HG02884 (cell line): ENCODE measurements around the gene SYNGR2.
"Not testable (repeated sequence)": the region's sequence is repeated elsewhere in the genome, so short reads cannot be mapped to it uniquely, and the experiment has no call there.

Experiments
- ATAC-seq: cut with Tn5 transposase; IDR thresholded peaks from one replicate; pipeline ENCODE4 v1.9.1; 2021; ENCODE audit warnings: mild to moderate bottlenecking, moderate library complexity; ENCODE audit not compliant: unreplicated experiment

The SYNGR2 gene

DNA sequence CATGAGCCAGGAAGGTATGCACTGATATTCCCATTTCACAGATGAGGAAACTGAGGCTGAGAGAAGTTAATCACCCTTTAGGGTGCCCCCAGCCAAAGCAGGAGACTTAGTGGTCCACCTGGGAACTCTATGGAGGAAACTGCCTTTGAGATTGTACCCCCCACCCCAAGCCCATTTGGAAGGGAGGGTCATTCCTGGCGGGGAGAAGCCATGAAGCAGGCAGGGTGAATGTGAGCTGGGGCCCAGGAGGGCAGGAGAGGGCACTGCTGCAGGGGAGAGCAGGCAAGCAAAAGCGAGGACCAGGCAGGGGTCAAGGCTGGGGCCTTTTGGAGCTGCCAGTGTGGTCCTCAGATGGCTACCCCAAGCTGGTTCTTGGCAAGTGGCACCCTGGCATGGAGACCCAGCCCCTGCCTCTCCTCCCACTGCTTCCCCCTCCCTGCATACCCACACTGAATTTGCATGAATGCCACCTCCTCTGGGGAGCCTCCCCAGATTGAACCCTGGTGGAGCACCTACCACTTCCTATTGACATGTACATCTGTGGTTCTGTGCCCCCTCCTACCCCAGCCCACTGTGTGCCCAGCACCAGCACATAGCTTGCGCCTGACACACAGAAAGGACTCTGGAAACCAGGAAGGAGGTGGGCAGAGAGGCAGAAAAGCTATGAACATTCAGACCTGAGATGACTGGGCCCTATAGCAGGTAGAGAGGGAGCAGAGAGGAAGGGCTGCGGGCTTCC lies 38.9 kb upstream of the SYNGR2 start:
- ATAC-seq: no peak

DNA sequence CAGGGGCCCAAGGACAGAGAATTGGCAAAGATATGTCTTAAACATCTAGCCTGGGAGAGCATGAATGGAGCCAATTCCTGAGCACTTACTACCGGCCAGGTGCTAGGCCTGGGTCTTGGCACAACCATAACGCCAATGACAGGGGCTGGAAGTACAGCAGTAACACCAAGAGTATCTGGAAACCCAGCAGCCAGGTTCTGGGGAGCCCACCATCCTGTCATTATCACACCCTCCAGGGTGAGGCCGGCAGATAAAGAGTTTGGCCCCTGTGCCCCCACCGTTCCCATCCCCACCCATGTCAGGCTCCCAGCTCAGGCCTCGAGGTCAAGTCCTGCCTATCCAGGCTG lies 38.3 kb upstream of the SYNGR2 start:
- ATAC-seq: no peak

DNA sequence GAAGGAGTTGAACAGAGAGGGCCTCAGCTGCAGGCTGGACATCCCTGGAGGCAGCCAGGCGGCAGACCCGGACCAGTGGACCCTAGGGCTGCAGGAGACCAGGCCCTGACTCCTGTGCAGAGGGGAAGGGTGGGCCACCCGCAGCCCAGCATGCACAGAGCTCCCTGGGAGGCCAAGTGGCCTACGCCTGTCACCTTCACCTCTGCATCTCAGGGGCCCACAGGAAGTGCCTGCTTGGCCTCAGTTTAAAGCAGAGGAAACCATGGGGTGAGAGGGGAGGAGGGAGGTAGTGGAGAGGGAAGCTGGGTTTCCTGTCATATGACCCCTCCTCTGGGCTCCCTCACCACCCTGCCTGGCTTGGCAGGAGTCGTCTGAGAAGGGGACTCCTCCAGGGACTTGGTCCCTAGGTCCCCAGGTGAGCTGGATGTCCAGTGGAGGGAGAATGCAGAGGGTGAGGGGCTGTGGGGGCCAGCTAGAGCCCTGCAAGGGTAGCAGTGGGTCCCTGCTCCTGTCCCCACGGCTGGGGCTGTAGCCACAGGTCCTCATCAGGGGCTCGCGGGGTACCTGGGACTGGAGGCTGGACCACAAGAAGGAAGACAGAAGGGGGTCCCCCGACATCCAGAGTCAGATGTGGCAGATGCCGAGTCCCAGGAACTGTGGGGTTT lies 37.8 kb upstream of the SYNGR2 start, which contains the start of gene TMC8:
Gene TMC8 (plus strand): TSS at position 335 of the 665 bp plus-strand sequence. CDS start 818 bp downstream, outside the sequence.
- no peak for ATAC-seq

DNA sequence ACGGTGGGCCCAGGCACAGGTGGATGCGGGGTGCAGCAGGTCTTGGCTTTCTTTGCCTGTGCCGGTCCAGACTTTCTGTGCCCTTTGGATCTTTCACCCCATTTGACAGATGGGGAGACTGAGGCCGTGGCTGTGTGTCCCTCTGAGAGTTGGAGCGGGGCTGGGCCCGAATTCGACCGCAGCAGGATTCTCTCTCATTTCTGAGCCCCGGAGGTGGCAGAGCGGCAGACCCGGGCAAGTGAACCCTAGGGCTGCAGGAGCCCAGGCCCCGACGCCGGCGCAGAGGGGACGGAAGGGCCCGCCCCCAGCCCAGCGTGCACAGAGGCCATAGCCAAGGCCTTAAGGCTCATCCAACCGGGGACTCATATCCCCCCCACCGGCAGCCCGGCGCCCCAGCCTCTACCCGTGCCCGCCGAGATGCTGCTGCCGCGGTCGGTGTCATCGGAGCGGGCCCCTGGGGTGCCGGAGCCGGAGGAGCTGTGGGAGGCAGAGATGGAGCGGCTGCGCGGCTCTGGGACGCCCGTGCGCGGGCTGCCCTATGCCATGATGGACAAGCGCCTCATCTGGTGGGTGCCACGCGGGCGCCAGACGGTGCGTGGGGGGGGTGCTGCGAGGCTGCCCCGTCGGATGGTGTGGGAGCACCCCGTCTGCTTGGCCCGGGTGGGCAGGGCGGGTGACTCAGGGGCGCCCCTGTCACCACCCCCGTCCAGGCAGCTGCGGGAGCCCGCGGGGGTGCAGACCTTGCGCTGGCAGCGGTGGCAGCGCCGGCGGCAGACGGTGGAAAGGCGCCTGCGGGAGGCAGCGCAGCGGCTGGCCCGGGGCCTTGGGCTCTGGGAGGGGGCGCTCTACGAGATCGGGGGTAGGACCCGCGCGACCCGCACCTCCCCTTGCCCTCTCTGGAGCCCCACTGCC lies 37.0 kb upstream of the SYNGR2 start:
- no peak for ATAC-seq

DNA sequence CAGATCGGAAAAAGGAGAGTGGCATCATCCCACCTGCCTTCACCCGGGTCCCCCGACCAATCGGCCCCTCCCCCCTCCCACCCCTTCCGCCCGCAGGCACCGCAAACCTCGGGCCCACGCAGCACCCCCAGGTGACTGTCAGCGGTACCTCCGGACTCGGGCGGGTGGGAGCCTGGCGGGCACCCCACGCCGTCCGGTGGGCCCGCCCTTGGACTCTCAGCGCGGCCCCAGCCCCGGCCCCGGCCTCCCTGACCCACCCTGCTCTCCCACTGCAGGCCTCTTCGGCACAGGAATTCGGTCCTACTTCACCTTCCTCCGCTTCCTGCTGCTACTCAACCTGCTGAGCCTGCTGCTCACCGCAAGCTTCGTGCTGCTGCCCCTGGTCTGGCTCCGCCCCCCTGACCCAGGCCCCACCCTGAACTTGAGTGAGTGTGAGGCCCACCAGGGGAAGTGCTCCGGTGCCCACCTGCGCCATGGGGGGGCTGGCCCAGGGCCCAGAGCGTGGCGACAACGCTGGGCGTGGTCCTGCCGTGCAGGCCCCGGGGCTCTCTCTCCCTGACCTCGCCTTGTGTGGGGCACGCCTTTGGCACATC lies 36.2 kb upstream of the SYNGR2 start:
- ATAC-seq: no peak

DNA sequence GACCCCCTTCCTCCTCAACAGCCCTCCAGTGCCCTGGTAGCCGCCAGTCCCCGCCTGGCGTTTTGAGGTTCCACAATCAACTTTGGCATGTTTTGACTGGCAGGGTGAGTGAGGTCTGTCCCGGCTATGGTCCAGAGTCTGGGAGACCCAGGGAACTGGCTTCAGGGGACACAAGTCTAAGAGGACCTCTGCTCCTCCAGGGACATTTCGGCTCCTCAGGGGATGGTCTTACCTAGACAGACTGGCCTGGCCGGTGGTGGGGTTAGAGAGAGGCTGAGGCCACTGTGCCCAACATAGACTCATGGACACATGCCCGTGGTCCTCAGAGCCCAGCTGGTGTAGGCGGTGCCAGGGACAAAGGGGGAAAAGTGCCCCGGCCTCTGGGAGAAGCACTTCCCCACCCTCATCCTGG lies 35.6 kb upstream of the SYNGR2 start:
- no peak for ATAC-seq

DNA sequence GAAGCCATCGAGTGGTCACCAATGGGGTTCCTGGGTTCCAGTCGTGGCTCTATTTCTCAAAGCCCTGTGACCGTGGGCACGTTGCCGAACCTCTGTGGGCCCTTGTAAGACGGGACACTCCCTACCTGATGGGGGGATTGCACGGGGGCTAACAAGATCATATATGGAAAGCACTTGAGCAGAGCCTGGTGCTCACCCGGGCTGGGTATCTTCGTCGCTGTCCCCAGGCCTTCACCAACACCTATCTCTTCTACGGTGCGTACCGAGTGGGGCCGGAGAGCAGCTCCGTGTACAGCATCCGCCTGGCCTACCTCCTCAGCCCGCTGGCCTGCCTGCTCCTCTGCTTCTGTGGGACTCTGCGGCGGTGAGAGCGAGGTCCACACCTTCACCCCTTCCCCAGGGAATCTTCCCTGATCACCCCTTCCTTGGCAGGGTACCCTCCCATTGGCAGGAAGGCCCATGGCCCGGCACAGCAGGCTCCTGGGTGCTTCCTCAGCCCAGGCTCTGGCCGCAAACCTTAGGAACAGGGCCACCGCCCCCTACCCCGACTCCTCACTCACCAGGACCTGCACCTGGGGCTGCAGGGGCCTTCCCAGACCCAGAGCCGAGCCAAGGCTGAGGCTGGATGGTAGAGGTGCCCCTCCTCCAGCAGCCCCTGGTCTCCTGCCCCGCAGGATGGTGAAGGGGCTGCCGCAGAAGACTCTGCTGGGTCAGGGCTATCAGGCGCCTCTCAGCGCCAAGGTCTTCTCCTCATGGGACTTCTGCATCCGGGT lies 35.0 kb upstream of the SYNGR2 start:
- ATAC-seq: no peak

DNA sequence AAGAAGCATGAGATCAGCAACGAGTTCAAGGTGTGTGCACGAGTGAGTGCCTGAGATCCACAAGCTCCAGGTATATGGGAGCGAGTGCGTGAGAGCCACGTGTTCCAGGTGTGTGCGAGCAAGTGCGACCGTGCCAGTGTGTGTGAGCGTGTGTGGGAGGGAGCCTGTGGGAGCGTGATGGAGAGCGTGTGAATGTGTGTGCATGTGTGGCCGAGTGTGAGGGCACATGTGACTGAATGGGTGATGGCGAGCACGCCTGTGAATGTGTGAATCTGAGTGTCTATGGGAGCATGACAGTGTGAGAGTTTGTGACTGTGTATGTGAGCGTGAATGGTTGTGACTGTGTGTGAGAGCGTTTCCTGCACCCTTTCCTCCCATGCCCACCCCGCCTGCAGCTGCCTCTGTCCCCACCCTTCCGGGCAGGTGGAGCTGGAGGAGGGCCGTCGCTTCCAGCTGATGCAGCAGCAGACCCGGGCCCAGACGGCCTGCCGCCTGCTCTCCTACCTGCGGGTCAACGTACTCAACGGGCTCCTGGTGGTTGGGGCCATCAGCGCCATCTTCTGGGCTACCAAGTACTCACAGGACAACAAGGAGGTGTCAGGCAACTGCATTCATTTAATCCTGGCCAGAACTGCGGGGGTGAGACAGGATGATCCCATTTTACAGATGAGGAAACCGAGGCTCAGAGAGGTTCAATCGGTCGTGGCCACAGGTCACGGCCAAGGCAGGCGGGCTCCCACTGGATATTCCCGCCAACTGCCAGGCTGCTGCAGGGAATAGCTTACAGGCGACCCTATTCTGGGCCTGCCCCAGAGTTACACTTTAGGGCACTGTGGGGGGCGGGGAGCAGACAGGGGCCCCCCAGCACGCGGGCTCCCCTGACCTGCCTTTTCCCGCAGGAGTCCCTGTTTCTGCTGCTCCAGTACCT lies 34.1 kb upstream of the SYNGR2 start:
- ATAC-seq: no peak

DNA sequence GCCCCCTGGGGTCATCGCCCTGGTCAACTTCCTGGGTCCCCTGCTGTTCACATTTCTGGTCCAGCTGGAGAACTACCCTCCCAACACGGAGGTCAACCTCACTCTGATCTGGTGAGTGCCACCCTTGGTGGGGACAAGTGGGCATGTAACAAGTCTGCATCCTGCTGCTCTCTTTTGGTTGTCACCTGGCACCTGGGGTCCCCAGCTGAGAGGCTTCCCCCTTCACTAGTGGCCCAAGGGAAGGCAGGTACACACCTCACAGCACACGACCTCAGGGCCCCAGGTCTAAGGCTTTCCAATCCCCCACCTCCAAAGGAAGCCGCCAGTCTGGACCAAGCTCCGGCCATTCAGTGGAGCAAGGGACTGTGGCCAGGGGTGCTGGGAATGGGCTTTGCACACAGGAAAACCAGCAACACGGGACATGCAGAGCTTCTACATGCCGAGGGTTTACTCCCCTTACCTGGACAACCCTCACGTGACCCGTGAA lies 33.4 kb upstream of the SYNGR2 start:
- ATAC-seq: no peak

DNA sequence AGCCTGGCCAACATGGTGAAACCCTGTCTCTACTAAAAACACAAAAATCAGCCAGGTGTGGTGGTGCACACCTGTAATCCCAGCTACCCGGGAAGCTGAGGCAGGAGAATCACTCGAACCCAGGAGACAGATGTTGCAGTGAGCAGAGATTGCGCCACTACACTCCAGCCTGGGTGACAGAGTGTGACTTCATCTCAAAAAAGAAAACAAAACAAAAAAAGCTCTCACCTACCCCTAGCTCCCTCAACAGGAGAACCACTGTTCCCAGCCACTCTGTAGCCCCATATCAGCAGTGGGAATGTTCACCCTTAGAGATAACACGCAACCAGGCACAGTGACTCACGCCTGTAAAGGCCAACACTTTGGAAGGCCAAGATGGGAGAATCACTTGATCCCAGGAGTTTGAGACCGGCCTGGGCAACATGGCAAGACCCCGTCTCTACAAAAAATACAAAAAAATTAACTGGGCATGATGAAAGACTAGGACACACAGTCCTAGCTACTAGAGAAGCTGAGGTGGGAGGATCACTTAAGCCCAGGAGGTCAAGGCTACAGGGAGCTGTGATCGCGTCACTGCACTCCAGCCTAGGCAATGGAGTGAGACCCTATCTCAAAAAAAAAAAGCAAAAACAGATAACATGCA lies 32.4 kb upstream of the SYNGR2 start:
- no peak for ATAC-seq

DNA sequence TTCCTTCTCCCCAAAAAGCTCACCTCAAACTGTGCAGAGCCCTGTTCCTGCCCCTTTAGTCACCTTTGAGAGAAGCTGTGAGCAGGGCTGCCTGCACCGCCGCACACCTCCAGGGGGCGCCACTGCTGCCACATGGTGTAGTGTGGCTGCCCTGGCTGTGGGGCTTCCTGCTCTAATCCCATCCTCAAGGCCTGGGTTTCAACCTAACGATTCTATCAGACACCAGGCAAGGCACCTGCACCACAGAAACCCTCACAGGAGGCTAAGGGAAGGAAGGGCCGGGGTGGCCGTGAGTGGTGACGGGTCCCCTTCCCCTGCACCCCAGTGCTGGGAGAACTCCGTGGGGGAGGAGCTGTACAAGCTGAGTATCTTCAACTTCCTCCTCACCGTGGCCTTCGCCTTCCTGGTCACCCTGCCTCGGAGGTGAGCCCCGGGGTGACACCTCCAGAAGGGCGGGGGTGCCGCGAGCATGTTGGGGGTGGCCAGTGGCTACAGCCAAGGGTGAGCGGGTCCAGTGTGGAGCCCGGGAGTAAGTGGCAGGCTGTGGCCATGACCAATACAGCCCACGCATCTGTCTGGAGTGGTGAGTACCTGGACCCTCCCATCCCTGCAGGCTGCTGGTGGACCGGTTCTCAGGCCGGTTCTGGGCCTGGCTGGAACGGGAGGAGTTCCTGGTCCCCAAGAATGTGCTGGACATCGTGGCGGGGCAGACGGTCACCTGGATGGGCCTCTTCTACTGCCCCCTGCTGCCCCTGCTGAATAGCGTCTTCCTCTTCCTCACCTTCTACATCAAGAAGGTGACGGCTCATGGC lies 30.8 kb upstream of the SYNGR2 start:
- ATAC-seq: no peak

DNA sequence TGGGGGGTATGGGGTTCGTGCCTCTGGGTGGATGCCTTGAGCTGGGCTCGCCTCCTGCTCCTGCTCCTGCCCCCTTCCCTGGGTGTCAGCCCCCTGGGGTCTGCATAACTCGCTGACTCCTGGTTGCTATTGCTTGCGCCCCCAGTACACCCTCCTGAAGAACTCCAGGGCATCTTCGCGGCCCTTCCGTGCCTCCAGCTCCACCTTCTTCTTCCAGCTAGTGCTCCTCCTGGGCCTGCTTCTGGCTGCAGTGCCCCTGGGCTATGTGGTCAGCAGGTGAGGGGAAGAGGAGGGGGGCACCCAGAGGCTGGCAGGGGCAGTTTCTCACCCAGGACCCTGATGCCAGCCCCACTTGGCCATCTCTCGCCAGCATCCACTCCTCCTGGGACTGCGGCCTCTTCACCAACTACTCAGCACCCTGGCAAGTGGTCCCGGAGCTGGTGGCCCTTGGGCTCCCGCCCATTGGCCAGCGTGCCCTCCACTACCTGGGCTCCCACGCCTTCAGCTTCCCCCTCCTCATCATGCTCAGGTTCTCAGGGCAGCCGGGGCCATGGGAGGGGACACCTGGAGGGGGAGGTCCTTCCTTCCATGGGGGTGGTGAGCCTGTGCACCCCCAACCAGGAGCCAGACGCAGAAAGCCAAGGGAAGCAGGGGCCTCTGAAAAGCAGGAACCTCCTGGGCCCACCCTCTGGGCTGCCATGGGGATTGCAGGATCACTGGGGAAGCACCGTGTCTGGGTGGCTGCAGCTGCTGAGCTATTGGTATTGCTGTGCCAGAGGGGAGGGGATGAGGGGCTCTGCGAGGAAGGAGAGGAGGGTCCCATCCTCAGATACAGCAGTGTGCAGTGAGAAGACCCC lies 29.9 kb upstream of the SYNGR2 start:
- ATAC-seq: no peak

DNA sequence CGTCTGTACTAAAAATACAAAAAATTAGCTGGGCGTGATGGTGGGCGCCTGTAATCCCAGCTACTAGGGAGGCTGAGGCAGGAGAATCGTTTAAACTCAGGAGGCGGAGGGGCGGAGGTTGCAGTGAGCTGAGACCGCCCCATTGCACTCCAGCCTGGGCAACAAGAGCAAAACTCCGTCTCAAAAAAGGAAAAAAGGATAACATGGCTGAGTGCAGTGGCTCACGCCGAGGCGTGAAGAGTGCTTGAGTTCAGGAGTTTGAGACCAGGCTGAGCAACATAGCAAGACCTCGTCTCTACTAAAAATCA lies 28.6 kb upstream of the SYNGR2 start:
- not testable (repeated sequence) for ATAC-seq

DNA sequence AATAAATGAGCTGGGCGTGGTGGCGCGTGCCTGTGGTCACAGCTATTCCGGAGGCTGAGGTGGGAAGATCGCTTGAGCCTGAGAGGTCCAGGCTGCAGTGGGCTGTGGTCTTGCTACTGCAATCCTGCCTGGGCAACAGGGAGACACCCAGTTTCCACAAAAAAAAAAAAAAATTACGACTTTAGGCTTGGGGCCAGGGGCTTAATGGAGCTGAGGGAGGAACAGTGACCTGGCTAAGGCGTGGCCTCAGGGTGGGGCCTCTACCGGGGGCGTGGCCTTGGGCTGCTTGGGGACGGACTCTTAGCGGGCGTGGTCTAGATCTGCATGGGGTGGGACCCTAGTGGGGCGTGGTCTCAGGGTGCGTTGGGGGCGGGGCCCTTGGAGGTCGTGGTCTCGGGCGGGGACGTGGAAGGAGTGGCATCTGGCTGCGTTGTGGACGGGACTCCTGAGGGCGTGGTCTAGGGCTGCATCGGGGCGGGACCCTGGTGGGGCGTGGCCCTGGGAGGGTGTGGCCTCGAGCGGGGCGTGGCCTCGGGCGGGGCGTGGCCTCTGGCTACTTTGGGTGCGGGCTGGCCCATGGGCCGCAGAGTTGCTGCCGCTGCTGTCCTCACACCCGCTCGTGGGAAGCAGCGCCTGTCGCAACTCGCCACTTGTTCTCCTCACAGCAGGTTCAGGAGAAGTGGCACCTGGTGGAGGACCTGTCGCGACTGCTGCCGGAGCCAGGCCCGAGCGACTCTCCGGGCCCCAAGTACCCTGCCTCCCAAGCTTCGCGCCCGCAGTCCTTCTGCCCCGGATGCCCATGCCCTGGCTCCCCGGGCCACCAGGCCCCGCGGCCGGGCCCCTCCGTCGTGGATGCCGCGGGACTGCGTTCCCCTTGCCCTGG lies 28.0 kb upstream of the SYNGR2 start:
- ATAC-seq: peak; percentile 59

DNA sequence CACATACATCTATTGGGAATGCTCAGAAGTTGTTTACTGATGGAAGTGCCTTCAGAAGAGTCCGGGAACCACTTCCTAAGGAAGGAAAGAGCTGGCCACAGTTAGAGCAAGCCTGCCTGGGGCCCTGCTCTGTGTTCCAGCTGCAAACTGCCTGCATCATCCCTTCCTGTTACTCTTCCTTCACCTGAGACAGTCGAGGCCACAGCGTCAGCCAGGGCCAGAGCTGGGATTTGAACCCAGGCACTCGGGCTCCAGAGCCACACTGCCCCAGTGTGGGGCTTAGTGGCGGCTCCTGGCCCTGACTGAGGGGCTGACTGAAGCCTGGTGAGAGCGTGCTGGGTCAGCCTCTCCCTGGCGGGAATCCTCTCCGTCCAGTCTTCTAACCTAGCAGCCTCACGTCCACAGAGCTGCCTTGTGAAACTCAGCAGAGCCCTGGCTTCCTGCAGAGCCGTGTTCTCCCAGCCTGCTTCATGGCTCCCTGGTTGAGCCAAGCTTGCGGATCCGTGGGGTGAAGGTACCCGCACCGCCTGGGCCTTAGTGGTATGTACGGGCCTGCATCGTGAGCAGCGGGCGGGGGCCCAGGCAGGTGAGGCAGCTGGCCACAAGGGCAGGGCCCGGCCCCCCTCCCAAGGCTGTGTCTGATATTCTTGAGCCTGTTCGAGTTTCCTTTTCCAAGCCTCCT lies 26.8 kb upstream of the SYNGR2 start:
- no peak for ATAC-seq
